ENCODE results near the gene SMARCE1.

SMARCE1 gene

DNA sequence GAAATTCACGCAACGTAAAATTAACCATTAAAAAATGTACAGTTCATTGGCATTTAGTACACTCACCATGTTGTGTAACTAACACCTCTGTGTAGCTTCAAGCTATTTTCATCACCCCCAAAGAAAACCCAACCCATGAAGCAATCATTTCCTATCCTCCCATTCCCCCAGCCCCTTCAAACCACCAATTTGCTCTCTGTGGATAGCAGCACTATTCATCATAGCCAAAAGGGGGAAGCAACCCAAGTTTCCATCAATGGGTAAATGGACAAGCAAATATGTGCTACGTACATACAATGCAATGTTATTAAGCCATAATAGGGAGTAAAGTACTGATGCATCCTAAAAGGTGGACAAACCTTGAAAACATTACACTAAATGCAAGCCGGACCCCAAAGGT, 28.3 kb upstream of the SMARCE1 start:
- Histone ChIP-seq H3K4me3 (ENCODE audit: severe bottlenecking) (no peak overlapping the region), H3K4me1 (ENCODE audit: insufficient read depth, poor library complexity, severe bottlenecking) (no peaks in the 10 kb centered on the region), H3K27me3 (ENCODE audit: insufficient read depth, poor library complexity, severe bottlenecking) (peaks cover 42% of the 10 kb centered on the region), H3K27ac (ENCODE audit: poor library complexity, severe bottlenecking) (no peak overlapping the region), H3K36me3 (ENCODE audit: low read depth) (no peaks in the 10 kb centered on the region), H3K9me3 (ENCODE audit: severe bottlenecking) (no peaks in the 10 kb centered on the region)
- ATAC-seq (ENCODE audit: low read depth) (no peak), DNase-seq (ENCODE audit: low spot score) (no peak)
- TF ChIP-seq, protein P1, sequence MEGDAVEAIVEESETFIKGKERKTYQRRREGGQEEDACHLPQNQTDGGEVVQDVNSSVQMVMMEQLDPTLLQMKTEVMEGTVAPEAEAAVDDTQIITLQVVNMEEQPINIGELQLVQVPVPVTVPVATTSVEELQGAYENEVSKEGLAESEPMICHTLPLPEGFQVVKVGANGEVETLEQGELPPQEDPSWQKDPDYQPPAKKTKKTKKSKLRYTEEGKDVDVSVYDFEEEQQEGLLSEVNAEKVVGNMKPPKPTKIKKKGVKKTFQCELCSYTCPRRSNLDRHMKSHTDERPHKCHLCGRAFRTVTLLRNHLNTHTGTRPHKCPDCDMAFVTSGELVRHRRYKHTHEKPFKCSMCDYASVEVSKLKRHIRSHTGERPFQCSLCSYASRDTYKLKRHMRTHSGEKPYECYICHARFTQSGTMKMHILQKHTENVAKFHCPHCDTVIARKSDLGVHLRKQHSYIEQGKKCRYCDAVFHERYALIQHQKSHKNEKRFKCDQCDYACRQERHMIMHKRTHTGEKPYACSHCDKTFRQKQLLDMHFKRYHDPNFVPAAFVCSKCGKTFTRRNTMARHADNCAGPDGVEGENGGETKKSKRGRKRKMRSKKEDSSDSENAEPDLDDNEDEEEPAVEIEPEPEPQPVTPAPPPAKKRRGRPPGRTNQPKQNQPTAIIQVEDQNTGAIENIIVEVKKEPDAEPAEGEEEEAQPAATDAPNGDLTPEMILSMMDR (IDR thresholded peaks at IDR 0.05; ENCODE audit: poor library complexity, severe bottlenecking) = no peak

DNA sequence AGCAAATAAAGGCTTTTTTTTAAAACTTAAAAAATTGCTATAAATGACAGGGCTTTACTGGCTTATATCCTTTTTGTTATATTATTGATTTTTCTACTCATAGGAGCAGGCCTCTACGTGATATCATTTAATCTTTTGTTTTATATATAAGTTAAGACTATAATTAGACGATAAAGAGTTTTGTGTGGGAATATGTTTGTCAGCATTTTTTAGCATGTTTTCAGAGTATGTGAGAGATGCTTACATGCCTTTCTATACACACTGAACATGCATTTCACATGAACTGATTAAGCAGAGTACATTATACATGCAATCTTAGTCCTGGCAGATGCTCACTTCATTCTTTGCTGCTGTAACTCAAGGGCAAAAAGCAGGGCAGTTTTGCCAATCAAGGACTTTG, 25.0 kb upstream of the SMARCE1 start:
- H3K9me3 ChIP-seq (ENCODE audit: severe bottlenecking) = no peaks in the 10 kb centered on the region
- H3K36me3 ChIP-seq (ENCODE audit: low read depth) = no peaks in the 10 kb centered on the region
- DNase-seq (ENCODE audit: low spot score) (no peak), ATAC-seq (ENCODE audit: low read depth) (no peak)
- H3K27ac ChIP-seq (ENCODE audit: poor library complexity, severe bottlenecking) = no peak overlapping the region
- no peak overlapping the region for H3K4me3 ChIP-seq (ENCODE audit: severe bottlenecking)
- TF ChIP-seq, protein P1 (IDR thresholded peaks at IDR 0.05; ENCODE audit: poor library complexity, severe bottlenecking) = no peak
- H3K27me3 ChIP-seq (ENCODE audit: insufficient read depth, poor library complexity, severe bottlenecking) = peaks cover 41% of the 10 kb centered on the region
- no peaks in the 10 kb centered on the region for H3K4me1 ChIP-seq (ENCODE audit: insufficient read depth, poor library complexity, severe bottlenecking)

DNA sequence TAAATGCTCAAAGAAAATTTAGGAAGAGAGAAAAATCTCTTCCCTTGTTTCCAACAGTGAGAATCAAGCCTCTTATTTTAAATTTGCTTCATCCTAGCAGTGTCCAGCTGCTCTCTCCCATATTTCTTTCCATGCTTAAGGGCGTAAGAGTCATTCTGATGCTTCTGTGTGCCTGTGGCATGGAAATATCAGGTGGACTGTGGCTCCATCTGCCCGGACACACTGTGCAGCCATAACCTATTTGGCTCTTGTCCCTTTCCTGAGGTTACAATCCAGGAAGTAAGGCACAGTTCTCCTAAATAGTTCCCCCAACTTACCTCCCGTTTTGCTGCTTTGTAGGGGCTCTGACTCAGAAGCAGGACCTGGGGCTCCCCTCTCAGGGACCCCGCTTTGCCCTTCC, 23.7 kb upstream of the SMARCE1 start:
- no peaks in the 10 kb centered on the region for H3K9me3 ChIP-seq (ENCODE audit: severe bottlenecking)
- TF ChIP-seq, protein P1 (IDR thresholded peaks at IDR 0.05; ENCODE audit: poor library complexity, severe bottlenecking) = no peak
- peaks cover 35% of the 10 kb centered on the region for H3K27me3 ChIP-seq (ENCODE audit: insufficient read depth, poor library complexity, severe bottlenecking)
- H3K27ac ChIP-seq (ENCODE audit: poor library complexity, severe bottlenecking) = no peak overlapping the region
- H3K36me3 ChIP-seq (ENCODE audit: low read depth) = no peaks in the 10 kb centered on the region
- no peak for DNase-seq (ENCODE audit: low spot score)
- H3K4me1 ChIP-seq (ENCODE audit: insufficient read depth, poor library complexity, severe bottlenecking) = no peaks in the 10 kb centered on the region
- no peak overlapping the region for H3K4me3 ChIP-seq (ENCODE audit: severe bottlenecking)
- ATAC-seq (ENCODE audit: low read depth) = no peak

DNA sequence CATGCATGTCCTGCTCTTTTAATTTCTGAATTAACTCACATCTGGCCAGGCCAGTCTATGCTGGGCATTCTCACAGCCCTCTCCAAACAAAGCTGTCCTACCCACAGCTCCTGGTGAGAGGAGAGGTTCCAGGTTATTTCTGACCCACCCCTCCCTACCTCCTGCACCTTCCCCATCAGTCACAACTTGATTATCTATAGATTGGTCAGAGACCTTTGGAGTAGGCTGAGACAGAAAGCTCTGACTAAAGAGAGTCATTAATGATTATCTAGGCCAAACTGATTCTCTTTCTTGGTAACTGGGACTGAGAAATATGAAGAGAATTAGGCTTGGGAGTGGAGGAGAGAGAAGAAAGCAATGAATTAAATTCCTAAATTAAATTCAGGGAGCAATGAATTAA, 18.7 kb upstream of the SMARCE1 start:
- Histone ChIP-seq H3K27me3 (ENCODE audit: insufficient read depth, poor library complexity, severe bottlenecking) (no peaks in the 10 kb centered on the region), H3K4me1 (ENCODE audit: insufficient read depth, poor library complexity, severe bottlenecking) (no peaks in the 10 kb centered on the region), H3K36me3 (ENCODE audit: low read depth) (no peaks in the 10 kb centered on the region), H3K4me3 (ENCODE audit: severe bottlenecking) (no peak overlapping the region), H3K27ac (ENCODE audit: poor library complexity, severe bottlenecking) (no peak overlapping the region), H3K9me3 (ENCODE audit: severe bottlenecking) (no peaks in the 10 kb centered on the region)
- DNase-seq (ENCODE audit: low spot score) (no peak), ATAC-seq (ENCODE audit: low read depth) (no peak)
- TF ChIP-seq, protein P1 (IDR thresholded peaks at IDR 0.05; ENCODE audit: poor library complexity, severe bottlenecking) = no peak

DNA sequence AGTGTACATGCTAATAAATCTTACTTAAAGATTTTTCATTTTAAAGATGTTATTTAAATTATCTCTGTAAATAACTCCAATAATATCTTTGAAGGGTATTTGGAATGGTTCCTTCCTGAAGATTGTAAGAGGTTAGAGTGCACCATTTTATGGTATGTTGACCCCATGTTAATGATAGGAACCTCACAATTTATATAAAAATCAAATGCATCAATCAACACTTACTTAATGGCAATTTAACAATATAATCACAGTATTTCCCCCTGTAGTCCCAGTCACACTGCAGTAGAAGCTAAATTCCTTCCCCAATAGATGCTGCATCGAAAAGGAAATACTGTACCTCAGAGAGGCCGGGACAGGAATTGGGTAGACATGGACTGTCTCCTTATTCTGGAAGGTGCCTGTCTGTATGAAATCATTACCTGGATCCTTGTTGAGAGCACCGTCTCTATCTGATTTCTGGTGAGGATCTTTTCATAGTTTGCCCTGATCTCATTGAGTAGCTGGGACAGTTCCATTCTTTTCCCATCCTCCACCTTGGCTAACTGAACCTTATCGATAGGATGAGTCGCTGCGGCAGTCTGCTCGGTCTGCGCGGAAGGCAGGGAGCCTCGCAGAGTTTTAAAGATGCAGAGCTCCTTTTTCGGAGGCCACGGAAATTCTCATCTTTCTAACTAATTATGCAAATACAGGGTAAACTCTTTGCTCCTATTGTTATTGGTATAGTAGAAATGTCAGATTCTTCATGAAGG, 17.1 kb upstream of the SMARCE1 start, which contains the start of gene KRT222:
Gene KRT222 (minus strand): TSS at position 596 of the 752 bp plus-strand sequence. CDS start 78 bp downstream, at position 518.
- Histone ChIP-seq H3K4me1 (ENCODE audit: insufficient read depth, poor library complexity, severe bottlenecking) (no peaks in the 10 kb centered on the region), H3K4me3 (ENCODE audit: severe bottlenecking) (no peak within 1 kb of the TSS), H3K27ac (ENCODE audit: poor library complexity, severe bottlenecking) (no peak within 1 kb of the TSS), H3K27me3 (ENCODE audit: insufficient read depth, poor library complexity, severe bottlenecking) (no peaks in the 10 kb centered on the region), H3K9me3 (ENCODE audit: severe bottlenecking) (no peaks in the 10 kb centered on the region), H3K36me3 (ENCODE audit: low read depth) (no peaks in the 10 kb centered on the region)
- TF ChIP-seq, protein P1 (IDR thresholded peaks at IDR 0.05; ENCODE audit: poor library complexity, severe bottlenecking) = no peak
- DNase-seq (ENCODE audit: low spot score) (no peak), ATAC-seq (ENCODE audit: low read depth) (no peak)

Data from RWPE2 (cell line).